Astrocyte (in vitro differentiated cells and primary cell): ENCODE measurements around the gene RTN4RL2.

Source experiments
- CTCF ChIP-seq: IDR thresholded peaks from 2 replicates; pipeline ENCODE4 v1.5.1; 2011; ENCODE audit warnings: low read depth, mild to moderate bottlenecking, inconsistent platforms, low read length, moderate library complexity; ENCODE audit not compliant: insufficient read depth
- EZH2 ChIP-seq: IDR thresholded peaks from 2 replicates; pipeline ENCODE4 v1.6.1; 2012; ENCODE audit warnings: mild to moderate bottlenecking, low read length, inconsistent platforms; ENCODE audit not compliant: insufficient read depth

- TF ChIP-seq CTCF = no peak
- TF ChIP-seq EZH2 = peak; percentile 28
These were observed 3.6 kb downstream of the RTN4RL2 start for GRCh38 chr11:57463671-57464538.
